ENCODE results near the gene COQ8A.

- TF ChIP-seq TCF12 (IDR thresholded peaks at IDR 0.05) (no peak), EP300 (IDR thresholded peaks at IDR 0.05; ENCODE audit: borderline replicate concordance in 1 of 2, low read depth in 1 of 2, low read length in 1 of 2) (no peak), CTCF (IDR thresholded peaks at IDR 0.05) (no peak)
These were observed 64.7 kb downstream of the COQ8A start for GRCh38 chr1:227004796-227005195.
